Astrocyte (in vitro differentiated cells and primary cell): ENCODE measurements around the gene PTPN14.

ENCODE experiments used
- CTCF ChIP-seq: IDR thresholded peaks from 2 replicates; pipeline ENCODE4 v1.5.1; 2011; ENCODE audit warnings: low read depth, mild to moderate bottlenecking, inconsistent platforms, low read length, moderate library complexity; ENCODE audit not compliant: insufficient read depth
- EZH2 ChIP-seq: IDR thresholded peaks from 2 replicates; pipeline ENCODE4 v1.6.1; 2012; ENCODE audit warnings: mild to moderate bottlenecking, low read length, inconsistent platforms; ENCODE audit not compliant: insufficient read depth

DNA sequence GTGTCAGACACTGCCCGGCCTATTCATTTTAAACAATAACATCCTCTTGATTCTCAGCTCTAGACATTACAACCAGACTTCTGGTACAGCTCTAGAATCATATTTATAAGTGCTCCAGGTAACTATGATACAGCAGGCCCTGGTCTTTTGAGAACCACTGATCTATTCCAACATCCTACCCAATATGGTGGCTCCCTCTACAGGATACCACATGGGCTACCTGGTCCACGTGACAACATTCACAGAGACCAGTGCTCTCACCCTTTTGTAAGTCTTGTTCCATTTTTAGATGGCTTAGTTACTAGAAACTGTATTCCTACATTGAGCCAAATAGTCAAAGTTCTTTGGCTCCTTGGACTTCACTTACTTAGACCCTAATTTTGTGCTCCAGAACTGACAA is 102.9 kb downstream of the PTPN14 start:
- TF ChIP-seq CTCF (no peak), EZH2 (no peak)
